Measurements from ENCODE around the gene PRKD1.

DNA sequence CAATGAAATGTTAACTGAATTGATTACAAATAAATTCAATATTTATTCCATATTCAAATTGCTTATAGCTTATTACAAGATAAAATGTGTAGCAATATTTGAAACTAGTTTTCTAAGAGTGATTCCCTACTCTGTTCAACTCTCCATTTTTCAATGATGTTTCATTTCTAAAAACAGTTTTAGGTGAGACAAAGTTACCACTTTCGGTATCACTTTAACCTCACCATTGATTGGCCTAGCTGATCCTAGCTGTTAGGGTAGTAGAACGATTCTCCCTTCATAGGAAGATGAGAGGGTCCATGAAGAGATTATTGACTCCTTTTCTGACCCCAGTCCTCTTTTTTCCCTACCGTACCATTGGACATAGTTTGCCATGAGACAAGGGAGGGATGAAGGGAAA lies 373.3 kb downstream of the PRKD1 start:
- TF ChIP-seq, protein P1, sequence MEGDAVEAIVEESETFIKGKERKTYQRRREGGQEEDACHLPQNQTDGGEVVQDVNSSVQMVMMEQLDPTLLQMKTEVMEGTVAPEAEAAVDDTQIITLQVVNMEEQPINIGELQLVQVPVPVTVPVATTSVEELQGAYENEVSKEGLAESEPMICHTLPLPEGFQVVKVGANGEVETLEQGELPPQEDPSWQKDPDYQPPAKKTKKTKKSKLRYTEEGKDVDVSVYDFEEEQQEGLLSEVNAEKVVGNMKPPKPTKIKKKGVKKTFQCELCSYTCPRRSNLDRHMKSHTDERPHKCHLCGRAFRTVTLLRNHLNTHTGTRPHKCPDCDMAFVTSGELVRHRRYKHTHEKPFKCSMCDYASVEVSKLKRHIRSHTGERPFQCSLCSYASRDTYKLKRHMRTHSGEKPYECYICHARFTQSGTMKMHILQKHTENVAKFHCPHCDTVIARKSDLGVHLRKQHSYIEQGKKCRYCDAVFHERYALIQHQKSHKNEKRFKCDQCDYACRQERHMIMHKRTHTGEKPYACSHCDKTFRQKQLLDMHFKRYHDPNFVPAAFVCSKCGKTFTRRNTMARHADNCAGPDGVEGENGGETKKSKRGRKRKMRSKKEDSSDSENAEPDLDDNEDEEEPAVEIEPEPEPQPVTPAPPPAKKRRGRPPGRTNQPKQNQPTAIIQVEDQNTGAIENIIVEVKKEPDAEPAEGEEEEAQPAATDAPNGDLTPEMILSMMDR (IDR thresholded peaks at IDR 0.05; ENCODE audit: poor library complexity) = no peak
- no peak for TF ChIP-seq EZH2phosphoT487 (IDR thresholded peaks at IDR 0.05; ENCODE audit: low read depth, severe bottlenecking, unreplicated experiment)
- no peak for TF ChIP-seq EZH2 (IDR thresholded peaks at IDR 0.05; ENCODE audit: borderline replicate concordance)

Measured in hepatocyte (in vitro differentiated cells).